Medulla oblongata (tissue), 1 donor: Measurements from ENCODE around the gene ABI3BP.
"Not testable (repeated sequence)": the region's sequence is repeated elsewhere in the genome, so short reads cannot be mapped to it uniquely, and the experiment has no call there.

Source experiments
- DNase-seq: peaks from one replicate; pipeline ENCODE4 v3.0.0-alpha.2; 2015; ENCODE audit errors: extremely low spot score

Gene ABI3BP

GRCh38 chr3:100981164-100981911 lies 11.9 kb downstream of the ABI3BP start:
- DNase-seq: no peak

DNA sequence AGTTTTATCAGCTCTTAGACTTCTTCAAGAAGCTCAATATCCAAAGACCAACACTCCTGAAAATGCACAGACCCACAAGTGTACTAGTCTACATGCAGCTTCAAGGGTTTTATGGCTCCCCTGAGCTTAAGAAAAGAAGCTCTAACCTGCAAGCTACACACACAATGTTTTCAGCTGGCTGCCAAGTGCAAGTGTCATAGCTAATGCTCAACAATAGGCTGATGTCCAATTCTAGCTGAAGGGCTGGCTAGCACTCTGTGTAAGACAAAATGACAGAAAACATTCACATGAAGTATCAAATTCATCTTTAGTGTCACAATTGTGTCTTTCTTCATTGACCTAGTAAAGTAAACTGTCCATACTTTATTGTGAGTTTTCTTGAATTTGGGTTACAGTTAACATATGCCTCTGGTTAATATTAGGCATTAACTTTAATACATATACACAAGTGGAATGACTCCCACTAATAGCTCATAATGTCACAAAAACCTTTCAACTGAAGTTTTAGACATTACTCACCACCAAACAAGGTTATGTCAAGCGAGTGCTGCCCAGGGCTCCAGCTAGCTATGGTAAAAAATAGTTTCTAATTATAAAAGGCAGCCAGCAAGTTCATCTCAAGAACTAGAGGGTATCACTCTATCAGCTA lies 15.1 kb downstream of the ABI3BP start:
- DNase-seq: no peak

DNA sequence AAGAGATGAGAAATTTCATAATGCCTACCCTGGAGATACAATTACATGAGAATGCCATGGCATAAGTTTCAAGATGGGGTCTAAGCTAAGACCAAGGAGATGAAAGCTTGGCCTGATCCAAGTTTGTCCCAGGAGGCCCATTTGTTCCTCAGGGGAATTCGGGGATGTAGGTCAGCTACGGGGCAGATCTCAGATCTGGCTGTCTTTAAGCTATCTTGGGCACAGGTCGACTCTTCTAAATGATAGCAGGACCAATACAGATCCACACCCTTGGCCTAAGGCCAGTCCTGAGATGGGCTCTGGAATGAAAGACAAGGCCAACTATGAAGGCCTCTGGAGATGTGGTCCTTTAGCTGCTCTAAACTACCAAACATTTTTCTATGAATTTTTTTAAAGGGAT lies 16.6 kb downstream of the ABI3BP start:
- DNase-seq: no peak

DNA sequence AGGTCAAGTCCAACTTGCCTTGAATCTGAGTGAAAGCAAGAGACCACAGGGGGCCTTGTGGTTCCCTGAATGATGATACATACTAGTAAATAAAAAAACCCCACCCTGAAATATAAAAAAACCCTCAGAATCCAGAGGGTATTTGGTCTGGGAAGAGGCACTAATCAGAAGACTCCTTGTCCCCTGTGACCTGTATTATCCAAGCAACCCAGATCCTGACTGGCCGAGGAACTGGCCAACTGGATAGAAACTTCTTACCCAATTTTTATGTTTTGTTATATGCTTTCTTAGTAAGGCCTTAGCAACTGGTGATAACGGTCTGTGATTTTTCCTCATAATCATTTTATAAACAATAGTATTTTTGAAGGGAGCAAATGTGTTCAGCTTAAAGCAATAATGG lies 17.5 kb downstream of the ABI3BP start:
- DNase-seq: no peak

- no peak for DNase-seq
Measured at GRCh38 chr3:100973594-100973993, 19.6 kb downstream of the ABI3BP start.

- DNase-seq: no peak
Measured at GRCh38 chr3:100972867-100973266, 20.4 kb downstream of the ABI3BP start.

GRCh38 chr3:100972301-100972844 lies 20.8 kb downstream of the ABI3BP start:
- DNase-seq: no peak

- no peak for DNase-seq
Measured at GRCh38 chr3:100971798-100972197, 21.4 kb downstream of the ABI3BP start.

DNA sequence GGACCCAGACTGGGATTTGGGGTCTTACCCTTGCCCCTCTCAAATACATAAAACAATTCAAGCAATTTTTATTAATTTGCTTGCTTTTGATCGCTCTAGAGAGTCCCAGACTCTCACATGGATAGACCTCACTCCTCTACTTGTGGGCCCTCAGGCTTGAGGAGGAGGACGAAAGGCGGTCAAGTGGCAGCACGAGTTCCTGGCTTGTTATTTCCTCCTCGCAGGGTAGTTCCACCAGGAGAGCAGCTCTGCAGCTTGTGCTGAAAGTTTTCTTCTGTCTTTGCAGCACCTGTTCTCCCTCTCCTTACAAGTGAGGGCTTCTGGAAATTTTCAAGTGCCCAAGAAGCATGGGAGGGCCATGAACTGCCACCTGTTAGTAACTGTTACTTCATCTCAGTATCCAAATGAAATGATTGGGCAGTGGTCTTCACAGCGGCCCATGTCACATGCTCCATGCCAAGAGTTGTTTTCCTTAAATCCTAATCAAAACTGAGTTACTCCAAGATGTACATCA lies 22.7 kb downstream of the ABI3BP start:
- DNase-seq: no peak

GRCh38 chr3:100968932-100969906 lies 24.0 kb downstream of the ABI3BP start:
- DNase-seq: no peak

DNA sequence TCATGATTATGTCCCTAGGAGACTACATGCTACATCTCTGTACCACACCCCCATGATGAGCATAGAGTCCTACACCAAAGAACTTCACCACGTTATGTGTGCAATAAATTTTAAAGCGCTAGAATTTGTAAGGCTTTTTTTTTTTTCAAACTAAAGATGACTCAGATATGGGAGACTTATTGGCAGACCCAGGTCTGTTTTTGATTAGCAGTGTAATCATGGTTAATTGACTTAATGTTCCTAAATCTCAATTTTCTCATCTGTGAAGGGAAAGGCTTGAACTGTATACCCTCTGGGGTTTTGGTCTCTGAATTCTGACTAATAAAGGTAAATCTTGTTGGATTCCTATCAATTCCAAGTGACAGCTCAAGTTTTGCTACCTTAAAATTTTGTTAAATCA lies 26.4 kb downstream of the ABI3BP start:
- no peak for DNase-seq

GRCh38 chr3:100966049-100966491 lies 27.2 kb downstream of the ABI3BP start:
- DNase-seq: no peak

GRCh38 chr3:100963041-100963440 lies 30.2 kb downstream of the ABI3BP start:
- no peak for DNase-seq

DNA sequence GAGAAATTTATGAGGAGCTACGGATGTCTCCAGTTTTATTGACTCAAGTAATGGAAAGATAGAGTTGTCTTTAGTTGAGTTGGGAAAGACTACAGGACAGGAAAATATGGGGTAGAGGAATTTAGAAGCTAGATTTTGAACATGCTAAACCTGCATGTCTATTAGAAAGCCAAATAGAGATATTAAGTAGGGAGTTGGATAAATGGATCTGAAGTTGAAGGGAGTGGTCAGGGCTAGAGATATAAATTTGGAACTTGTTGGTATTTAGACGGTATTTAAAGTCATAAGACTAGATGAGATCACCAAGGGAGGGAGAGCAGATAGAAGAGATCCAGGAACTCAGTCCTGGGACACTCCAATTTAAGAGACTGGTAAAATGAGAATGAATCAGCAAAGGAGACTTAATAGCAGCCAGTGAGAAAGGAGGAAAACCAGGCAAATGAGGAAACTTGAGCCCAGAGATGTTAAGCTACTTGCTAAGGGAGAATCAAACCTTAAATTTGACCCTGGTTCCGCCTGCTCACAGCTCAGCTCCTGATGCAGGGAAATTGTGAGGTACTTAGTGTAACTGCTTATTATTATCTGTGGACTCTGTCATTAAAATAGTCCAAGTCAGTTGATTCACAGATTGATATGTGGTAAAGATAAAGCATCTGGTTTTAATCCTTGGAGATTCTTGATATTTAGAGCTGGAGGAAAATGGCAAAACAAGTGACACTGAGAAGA lies 35.8 kb downstream of the ABI3BP start:
- no peak for DNase-seq

DNA sequence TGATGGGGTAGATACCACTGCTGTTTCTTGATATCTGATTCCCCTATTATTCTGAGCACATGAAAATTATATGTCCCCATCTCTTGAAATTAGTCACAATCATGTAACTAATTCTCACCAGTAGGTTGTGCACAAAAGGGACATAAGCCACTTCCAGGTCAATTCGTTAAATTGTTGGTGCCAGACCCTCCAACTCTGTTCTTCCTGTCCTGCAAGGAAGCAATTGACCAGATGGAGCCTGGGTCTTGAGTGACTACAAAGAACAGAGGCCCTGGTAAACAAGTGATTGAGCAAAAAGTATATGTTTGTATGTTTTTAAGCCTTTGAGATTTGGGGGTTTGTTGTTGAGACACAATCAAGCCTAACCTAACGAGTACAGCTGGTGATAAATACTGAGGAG lies 36.9 kb downstream of the ABI3BP start:
- DNase-seq: no peak

DNA sequence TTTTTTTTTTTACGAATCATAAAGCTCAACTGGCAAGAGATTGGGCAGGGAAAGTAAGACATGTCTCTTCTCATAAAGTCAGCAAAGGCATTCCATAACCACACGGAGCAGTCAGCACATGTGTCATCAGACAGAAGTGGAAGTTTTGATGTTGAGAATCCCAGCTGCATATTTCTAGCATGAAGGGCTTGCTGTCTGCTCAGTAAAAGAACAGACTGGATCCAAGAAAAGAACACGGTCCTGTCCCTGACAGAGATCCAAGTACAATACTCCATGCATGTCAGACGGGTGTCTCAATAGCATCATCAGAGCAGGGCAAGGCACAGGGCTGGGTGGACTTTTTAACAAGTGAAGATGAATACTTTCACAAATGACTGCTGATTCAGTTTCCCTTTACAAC lies 38.2 kb downstream of the ABI3BP start:
- DNase-seq: no peak

DNA sequence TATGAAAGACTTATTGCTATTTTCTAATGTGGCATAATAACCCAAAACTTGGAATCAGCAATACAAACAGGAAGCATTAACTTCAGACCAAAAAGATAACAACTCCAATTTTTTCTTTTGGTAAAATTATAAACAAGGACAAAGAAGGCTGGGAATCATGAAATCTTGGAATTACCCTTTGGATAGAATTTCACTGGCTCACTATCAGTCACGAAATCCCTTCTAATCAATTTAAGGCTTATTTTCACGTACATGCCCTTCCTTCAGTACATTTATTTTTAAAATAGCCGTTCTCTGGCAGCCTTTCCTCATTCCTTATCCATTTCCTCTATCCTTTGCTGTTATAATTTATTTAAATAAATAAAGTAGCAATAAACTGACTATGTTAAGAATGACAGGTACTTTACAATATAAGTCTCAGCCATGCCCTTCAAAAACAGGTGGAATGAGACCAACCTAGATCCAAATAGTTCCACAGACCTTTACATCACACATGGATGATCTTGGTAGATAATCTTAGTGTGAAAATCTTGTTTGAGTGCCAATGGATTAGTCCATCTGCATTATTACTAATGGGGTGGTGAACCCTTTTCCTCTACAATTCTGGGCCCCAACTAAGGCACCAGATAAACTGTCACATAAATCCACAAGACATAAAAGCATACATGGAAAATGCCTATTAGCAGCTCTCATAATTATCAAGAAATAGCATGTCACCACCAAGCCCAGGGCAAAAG lies 38.9 kb downstream of the ABI3BP start:
- DNase-seq: no peak

GRCh38 chr3:100953103-100953502 lies 40.1 kb downstream of the ABI3BP start:
- no peak for DNase-seq

- DNase-seq: no peak
Measured at GRCh38 chr3:100947119-100947518, 46.1 kb downstream of the ABI3BP start.

DNA sequence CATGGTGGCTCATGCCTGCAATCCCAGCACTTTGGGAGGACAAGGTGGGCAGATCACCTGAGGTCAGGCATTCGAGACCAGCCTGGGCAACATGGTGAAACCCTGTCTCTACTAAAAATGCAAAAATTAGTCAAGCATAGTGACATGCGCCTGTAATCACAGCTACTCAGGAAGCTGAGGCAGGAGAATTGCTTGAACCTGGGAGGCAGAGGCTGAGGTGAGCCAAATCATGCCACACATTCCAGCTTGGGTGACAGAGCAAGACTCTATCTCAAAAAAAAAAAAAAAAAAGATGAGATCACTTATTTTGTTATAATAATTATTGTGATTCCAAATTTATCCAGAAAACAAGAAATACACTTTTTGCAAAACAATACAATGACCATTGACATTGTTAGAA lies 47.1 kb downstream of the ABI3BP start:
- not testable (repeated sequence) for DNase-seq
